Fibroblast of villous mesenchyme (primary cell): ENCODE results near the gene TNRC6C. TPM values are rescaled to one million over a fixed set of nuclear protein-coding genes. Genes with fewer than 3 reads are reported as not detected.
"Not testable (repeated sequence)": the region's sequence is repeated elsewhere in the genome, so short reads cannot be mapped to it uniquely, and the experiment has no call there.

Experiments
- DNase-seq: peaks from one replicate; pipeline ENCODE4 v3.0.0-alpha.2; 2010; ENCODE audit warnings: low read depth
- H3K4me3 ChIP-seq: 2 replicates; pipeline ENCODE4 v1.5.1; 2011; ENCODE audit warnings: low read depth, mild to moderate bottlenecking, low read length
- total RNA-seq: library from RNA; depleted of rRNA; stranded (reverse); fragments of >200 nt; gene quantifications from 2 replicates; pipeline ENCODE4 v1.2.3, GENCODE V29; 2012
- TF ChIP-seq, protein P1 (sequence below): IDR thresholded peaks from 2 replicates; pipeline ENCODE4 v1.5.1; 2012; ENCODE audit warnings: low read depth, mild to moderate bottlenecking, low read length; ENCODE audit not compliant: insufficient read depth

TNRC6C gene
- total RNA-seq, 1 donor = 4.3 TPM

GRCh38 chr17:77930780-77931768 is 27.4 kb upstream of the TNRC6C start:
- H3K4me3 ChIP-seq = no peak overlapping the region
- TF ChIP-seq, protein P1, sequence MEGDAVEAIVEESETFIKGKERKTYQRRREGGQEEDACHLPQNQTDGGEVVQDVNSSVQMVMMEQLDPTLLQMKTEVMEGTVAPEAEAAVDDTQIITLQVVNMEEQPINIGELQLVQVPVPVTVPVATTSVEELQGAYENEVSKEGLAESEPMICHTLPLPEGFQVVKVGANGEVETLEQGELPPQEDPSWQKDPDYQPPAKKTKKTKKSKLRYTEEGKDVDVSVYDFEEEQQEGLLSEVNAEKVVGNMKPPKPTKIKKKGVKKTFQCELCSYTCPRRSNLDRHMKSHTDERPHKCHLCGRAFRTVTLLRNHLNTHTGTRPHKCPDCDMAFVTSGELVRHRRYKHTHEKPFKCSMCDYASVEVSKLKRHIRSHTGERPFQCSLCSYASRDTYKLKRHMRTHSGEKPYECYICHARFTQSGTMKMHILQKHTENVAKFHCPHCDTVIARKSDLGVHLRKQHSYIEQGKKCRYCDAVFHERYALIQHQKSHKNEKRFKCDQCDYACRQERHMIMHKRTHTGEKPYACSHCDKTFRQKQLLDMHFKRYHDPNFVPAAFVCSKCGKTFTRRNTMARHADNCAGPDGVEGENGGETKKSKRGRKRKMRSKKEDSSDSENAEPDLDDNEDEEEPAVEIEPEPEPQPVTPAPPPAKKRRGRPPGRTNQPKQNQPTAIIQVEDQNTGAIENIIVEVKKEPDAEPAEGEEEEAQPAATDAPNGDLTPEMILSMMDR = no peak
- no peak for DNase-seq

DNA sequence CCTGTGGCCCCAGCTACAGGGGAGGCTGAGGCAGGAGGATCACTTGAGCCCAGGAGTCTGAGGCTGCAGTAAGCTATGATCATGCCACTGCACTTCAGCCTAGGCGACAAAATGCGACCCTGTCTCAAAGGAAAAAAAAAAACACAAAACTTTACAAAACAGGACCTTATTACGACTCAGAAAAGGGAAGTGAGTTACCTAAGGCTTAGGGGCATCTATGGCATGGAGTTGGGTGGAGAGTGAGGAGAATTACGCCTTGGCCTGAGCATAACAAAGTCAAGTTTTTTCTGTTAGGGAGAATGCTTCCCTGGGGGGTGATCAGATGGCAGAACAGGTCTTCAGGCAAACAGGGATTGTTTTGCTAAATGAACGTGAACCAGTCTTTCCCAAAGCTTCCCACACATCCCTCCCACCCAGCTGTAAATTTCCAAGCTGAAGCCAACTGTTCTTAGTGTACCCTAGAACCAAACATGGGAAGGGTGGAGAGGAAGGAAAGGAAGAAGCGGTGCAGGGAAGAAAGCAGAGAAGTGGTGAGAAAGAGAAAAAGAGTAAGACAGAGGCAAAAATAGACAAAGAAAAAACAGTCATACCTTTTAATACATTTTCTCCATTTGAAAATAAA is 24.6 kb upstream of the TNRC6C start:
- no peak overlapping the region for H3K4me3 ChIP-seq
- no peak for DNase-seq
- TF ChIP-seq, protein P1 = no peak

DNA sequence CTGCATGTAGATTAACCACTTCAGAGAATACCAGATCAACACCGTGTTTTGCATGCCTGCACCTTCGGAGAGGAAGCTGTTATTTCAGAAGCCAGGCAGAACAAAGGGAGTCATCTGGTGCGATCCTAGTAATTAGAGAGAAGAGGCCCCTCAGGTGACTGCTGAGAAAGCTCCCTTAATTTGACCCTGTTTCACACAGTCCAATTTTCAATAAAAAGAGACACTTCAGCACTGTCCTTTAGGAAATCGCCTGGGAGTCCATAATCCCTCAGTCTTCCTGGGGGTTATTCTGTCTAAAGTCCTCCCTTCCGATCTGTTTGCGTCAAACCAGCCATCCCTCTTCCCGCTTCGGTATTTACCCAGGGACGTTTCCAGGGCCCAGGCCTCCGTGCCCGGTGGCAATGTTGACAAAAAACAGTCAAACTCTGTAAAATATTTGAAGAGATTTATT is 23.4 kb upstream of the TNRC6C start:
- DNase-seq = no peak
- no peak overlapping the region for H3K4me3 ChIP-seq
- TF ChIP-seq, protein P1 = no peak

DNA sequence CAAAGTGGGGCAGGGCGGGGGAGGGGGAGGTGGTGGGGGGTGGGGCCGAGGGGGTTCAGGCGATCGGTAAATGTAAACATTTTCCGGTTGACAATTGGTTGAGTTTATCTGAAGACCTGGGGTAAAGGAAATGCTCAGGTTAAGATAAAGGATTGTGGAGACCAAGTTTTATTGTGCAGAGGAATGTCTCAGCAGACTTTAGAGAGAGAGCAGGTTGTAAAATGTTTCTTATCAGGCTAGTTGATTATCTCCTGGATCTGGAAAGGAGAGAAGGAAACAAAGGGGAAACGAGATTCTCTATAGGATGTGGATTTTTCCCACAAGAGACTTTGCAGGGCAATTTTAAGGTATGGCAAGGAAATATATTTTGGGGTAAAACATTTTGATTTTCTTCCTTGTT is 22.8 kb upstream of the TNRC6C start:
- not testable (repeated sequence) for H3K4me3 ChIP-seq, DNase-seq

DNA sequence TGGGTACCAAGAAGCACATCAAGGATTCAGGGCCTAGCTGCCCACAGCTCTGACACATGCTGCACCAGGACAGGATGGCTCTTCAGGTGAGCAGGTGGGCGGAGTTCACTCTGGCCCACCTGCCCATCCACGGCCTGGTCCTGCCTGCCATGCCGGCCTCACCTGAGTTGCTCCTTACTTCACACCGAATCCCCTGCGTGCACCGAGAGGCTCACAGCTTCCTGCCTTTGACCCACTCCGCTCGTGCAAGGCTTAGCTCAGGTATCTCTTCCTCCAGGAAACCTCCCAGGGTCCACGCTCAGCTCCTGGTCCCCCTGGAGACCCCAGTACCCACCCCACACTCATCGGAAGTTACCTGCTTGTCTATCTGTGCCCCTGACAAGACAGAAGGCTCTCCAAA is 21.6 kb upstream of the TNRC6C start:
- TF ChIP-seq, protein P1 = no peak
- no peak overlapping the region for H3K4me3 ChIP-seq
- no peak for DNase-seq

GRCh38 chr17:77941004-77941403 is 17.5 kb upstream of the TNRC6C start:
- TF ChIP-seq, protein P1 = no peak
- H3K4me3 ChIP-seq = no peak overlapping the region
- no peak for DNase-seq
